GM12865 (cell line): ENCODE data around the gene RAB35.

Experiments
- DNase-seq: peaks from one replicate; pipeline ENCODE4 v3.0.0; 2010; ENCODE audit warnings: low read depth
- H3K4me3 ChIP-seq: 2 replicates; pipeline ENCODE4 v1.5.1; 2011; ENCODE audit warnings: mild to moderate bottlenecking, low read depth, low read length, control low read depth
- TF ChIP-seq, protein P1 (sequence below): IDR thresholded peaks from 2 replicates; pipeline ENCODE4 v1.5.1; 2011; ENCODE audit warnings: low read length, control low read depth, low read depth, inconsistent platforms; ENCODE audit not compliant: insufficient read depth; ENCODE audit errors: missing control alignments

Gene RAB35

DNA sequence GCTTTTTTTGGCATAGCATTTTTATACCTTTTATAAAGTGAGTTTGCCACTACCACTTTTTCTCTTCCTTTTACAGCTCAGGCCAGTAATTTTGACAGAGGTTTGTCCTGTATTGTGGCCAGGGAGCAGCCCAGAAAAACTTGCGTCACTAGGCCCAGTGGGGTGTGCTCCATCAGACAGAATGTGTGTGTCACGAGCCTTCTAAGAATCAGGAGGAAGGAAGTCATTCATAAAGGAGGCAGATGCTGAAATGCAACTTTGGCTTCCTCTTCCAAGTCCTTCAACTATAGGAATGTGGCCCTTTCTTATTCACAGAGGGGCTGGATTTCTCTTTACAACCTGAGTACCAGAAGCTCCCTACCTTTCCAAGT is 10.1 kb upstream of the RAB35 start:
- TF ChIP-seq, protein P1, sequence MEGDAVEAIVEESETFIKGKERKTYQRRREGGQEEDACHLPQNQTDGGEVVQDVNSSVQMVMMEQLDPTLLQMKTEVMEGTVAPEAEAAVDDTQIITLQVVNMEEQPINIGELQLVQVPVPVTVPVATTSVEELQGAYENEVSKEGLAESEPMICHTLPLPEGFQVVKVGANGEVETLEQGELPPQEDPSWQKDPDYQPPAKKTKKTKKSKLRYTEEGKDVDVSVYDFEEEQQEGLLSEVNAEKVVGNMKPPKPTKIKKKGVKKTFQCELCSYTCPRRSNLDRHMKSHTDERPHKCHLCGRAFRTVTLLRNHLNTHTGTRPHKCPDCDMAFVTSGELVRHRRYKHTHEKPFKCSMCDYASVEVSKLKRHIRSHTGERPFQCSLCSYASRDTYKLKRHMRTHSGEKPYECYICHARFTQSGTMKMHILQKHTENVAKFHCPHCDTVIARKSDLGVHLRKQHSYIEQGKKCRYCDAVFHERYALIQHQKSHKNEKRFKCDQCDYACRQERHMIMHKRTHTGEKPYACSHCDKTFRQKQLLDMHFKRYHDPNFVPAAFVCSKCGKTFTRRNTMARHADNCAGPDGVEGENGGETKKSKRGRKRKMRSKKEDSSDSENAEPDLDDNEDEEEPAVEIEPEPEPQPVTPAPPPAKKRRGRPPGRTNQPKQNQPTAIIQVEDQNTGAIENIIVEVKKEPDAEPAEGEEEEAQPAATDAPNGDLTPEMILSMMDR, result no peak
- no peak overlapping the region for H3K4me3 ChIP-seq
- DNase-seq, result no peak

DNA sequence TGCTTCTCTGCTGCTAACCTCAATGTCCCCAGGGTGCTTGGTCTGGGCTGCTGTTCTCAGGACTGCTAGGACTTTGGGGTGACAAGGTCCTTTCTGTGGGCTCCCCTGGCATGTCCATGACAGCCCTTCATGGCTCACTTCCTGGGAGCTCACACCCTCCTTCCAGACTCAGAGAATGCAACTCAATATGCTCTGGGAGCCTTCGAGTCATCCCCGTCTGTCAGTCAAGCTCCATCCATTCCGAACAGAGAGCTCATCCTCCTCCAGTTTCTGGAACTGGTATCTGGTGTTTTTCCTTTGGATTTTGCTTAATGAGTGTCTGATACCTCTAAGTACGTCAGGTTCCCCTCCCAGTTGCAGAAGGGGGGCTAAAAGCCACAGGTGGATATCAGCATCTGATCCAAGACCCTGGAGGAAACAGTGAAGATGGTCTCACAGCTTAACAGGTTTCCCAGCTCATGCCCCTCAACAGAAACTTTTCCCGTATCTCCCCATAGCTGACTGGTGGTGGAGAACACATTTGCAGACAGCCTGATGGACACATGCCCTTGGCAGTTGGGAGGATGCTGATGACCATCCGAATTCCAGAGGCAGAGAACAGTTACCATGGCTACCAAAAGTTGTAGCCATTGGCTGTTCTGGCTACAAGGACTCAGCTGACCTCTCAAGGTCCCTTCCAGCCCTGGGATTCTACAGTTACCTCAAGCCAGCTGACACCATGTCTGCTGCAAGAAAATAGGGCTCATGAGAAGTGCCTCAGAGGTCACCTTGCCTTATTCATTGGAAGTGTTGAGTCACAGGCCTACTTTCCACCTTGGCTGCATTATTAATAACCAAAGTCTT is 9.5 kb upstream of the RAB35 start:
- TF ChIP-seq, protein P1, result no peak
- no peak for DNase-seq
- no peak overlapping the region for H3K4me3 ChIP-seq

DNA sequence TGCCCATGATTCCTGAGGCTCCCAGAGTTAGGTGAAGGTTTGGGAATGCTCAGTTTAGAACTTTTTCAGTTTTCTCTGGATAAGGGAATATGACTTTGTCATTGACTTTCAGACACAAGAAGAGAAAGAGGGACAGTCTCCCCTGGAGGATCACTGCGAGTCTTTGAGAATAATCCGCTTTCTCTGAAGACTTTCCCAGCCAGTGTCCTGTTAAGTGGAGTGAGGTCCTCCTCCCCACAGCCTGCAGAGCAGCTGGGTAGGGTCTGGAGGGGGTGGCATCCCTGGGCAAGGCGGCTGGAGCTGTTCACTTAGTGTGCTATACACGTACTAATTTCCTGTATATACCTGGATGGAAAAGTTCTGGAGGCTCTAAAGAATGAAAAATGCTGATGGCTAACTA is 8.5 kb upstream of the RAB35 start:
- no peak for DNase-seq
- TF ChIP-seq, protein P1, result no peak
- no peak overlapping the region for H3K4me3 ChIP-seq

DNA sequence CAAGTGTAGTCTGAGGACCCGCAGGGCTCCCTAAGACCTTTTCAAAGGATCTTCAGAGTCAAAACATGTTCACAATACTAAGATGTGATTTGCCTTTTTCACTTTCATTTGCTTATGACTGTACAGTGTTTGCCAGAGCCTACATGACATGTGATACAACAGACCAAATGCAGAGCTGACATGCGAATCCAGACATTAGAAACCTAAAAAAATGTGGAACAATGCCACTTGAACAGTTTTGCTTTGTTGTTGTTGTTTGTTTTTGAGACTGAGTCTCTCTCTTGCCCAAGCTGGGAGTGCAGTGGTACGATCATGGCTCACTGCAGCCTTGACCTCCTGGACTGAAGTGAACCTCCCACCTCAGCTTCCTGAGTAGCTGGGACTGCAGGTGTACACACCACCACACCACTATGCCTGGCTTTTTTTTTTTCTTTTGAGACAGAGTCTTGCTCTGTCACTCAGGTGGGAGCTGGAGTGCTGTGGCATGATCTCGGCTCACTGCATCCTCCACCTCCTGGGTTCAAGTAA is 5.3 kb upstream of the RAB35 start:
- H3K4me3 ChIP-seq, result peak overlapping the region; percentile 42
- peak; percentile 87 for DNase-seq
- TF ChIP-seq, protein P1, result no peak

DNA sequence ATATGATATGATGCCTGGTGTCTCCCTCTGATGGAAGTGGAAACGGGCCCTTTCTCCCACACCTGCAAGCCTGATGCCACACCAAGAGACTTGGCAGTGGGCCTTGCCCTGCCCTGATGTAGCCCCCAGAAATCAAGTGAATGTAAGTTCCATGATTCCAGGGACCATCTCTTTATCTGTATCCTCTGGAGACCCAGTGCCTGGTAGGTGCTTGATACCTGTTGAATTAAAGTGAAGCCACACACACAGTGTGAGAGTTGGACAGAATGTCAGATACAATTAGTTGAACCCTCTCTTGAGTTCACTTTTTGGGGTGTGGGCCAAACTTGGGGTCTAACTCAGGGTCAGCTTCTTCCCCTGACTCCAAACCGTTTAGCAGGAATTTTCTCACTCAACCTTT is 4.8 kb upstream of the RAB35 start:
- H3K4me3 ChIP-seq, result peak overlapping the region; percentile 42
- TF ChIP-seq, protein P1, result no peak
- DNase-seq, result no peak

DNA sequence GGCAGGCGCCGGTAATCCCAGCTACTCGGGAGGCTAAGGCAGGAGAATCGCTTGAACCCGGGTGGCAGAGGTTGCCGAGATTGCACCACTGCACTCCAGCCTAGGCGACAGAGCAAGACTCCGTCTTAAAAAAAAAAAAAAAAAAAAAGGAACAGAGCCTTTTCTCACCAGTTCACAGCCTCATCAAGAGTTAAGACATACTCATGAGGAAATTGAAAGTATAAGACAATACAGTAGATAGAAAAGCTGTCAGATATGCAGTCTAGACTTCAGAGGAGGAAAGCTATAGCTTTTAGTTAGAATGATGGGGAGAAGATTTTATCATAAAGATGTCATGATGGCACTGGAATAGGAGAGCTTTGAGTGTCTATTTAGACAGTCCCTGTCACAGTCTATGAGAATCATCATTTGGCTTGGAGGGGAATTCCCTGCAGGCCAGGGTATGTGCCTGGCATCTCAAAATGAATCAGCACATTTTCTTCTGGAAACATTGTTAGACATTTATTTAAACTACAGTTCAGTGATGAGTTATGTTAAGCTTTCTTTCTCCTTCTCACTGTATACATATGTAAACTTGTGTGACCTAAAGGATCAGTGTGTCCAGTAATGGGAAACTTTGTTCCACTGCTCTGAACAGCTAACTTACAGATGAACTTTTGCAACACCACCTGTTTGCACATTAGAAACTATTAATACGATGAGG is 2.9 kb upstream of the RAB35 start:
- peak; percentile 83 for DNase-seq
- peak overlapping the region; percentile 95 for H3K4me3 ChIP-seq
- TF ChIP-seq, protein P1, result no peak
